OCI-LY3 (cell line): ENCODE measurements around the gene NEDD4L.

ENCODE experiments used
- EZH2phosphoT487 ChIP-seq: fragments of 200-600 bp; shearing (Covaris generic); IDR thresholded peaks from 2 replicates; pipeline ENCODE4 v1.6.1; 2018; ENCODE audit warnings: antibody characterized with exemption, mixed run types, low read depth
- TF ChIP-seq, protein P1 (sequence below): fragments of 200-600, 300-600 bp; sonication (generic); IDR thresholded peaks from 2 replicates; pipeline ENCODE4 v1.5.1; 2014; ENCODE audit warnings: antibody characterized with exemption, low read length, low read depth

DNA sequence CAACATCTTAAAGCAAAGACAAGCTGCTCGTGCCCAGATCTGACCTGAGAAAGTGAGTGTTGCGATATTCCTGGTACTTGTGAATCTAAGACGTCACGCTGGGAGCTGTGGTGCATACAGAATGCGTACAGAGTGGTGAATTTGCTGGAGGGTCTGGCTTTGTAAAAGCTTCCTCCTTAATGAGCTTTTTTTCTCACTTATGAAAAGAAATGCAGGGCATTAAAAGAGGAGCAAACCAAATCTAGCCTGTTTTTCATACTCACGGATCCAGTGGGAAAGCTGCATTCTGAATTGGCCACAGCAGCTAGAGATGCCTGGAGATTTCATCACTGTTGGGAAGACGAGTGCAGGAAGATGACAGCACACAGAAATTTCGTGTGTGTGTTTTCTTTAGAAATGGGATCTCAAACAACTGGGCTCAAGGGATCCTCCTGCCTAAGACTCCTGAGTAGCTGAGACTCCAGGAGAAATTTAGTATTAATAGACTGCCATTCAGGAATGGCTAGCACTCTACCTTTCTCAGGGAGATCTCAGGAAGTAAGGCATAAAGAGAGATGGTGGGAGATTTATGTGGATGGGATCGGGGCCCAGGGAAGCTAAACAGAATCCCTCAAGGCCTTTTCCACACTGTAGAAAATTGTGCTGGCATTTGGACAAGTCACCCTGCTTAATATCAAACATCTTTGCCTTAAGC, 403.5 kb downstream of the NEDD4L start:
- TF ChIP-seq, protein P1, sequence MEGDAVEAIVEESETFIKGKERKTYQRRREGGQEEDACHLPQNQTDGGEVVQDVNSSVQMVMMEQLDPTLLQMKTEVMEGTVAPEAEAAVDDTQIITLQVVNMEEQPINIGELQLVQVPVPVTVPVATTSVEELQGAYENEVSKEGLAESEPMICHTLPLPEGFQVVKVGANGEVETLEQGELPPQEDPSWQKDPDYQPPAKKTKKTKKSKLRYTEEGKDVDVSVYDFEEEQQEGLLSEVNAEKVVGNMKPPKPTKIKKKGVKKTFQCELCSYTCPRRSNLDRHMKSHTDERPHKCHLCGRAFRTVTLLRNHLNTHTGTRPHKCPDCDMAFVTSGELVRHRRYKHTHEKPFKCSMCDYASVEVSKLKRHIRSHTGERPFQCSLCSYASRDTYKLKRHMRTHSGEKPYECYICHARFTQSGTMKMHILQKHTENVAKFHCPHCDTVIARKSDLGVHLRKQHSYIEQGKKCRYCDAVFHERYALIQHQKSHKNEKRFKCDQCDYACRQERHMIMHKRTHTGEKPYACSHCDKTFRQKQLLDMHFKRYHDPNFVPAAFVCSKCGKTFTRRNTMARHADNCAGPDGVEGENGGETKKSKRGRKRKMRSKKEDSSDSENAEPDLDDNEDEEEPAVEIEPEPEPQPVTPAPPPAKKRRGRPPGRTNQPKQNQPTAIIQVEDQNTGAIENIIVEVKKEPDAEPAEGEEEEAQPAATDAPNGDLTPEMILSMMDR = no peak
- no peak for TF ChIP-seq EZH2phosphoT487
